GM18867 (cell line): ENCODE data around the gene ZNF789.

ENCODE experiments used
- ATAC-seq: cut with Tn5 transposase; IDR thresholded peaks from one replicate; pipeline ENCODE4 v1.9.1; 2021; ENCODE audit warnings: mild to moderate bottlenecking, moderate library complexity; ENCODE audit not compliant: unreplicated experiment

The ZNF789 gene

GRCh38 chr7:99457650-99458493 lies 14.8 kb upstream of the ZNF789 start:
- no peak for ATAC-seq

- ATAC-seq, result no peak
These were observed 13.6 kb upstream of the ZNF789 start for GRCh38 chr7:99459087-99459486.

- no peak for ATAC-seq
These were observed 12.0 kb upstream of the ZNF789 start for GRCh38 chr7:99460651-99461050.

GRCh38 chr7:99461221-99461620 lies 11.5 kb upstream of the ZNF789 start:
- ATAC-seq, result no peak

- no peak for ATAC-seq
These were observed 7.3 kb upstream of the ZNF789 start for GRCh38 chr7:99465421-99465768.

- no peak for ATAC-seq
These were observed 4.3 kb upstream of the ZNF789 start for GRCh38 chr7:99468336-99468918.

GRCh38 chr7:99469381-99470065 lies 3.2 kb upstream of the ZNF789 start:
- ATAC-seq, result no peak

- ATAC-seq, result no peak
These were observed 566 bp downstream of the ZNF789 start for GRCh38 chr7:99473315-99473596.

- no peak for ATAC-seq
These were observed 3.4 kb downstream of the ZNF789 start for GRCh38 chr7:99476107-99476506.

- ATAC-seq, result no peak
These were observed 6.1 kb downstream of the ZNF789 start for GRCh38 chr7:99478464-99479440.

- ATAC-seq, result no peak
These were observed 12.4 kb downstream of the ZNF789 start for GRCh38 chr7:99485094-99485493.

- no peak for ATAC-seq
These were observed 16.5 kb downstream of the ZNF789 start for GRCh38 chr7:99489235-99489634.

GRCh38 chr7:99490878-99491277 lies 18.2 kb downstream of the ZNF789 start:
- no peak for ATAC-seq

- ATAC-seq, result no peak
These were observed 21.1 kb downstream of the ZNF789 start for GRCh38 chr7:99493823-99494222.

- no peak for ATAC-seq
These were observed 25.3 kb downstream of the ZNF789 start for GRCh38 chr7:99497766-99498545.

GRCh38 chr7:99498546-99498944 lies 25.9 kb downstream of the ZNF789 start:
- ATAC-seq, result no peak

GRCh38 chr7:99499371-99499720 lies 26.7 kb downstream of the ZNF789 start:
- peak; percentile 14 for ATAC-seq

GRCh38 chr7:99499721-99500636 lies 27.3 kb downstream of the ZNF789 start, which contains the start of gene ZNF394:
Gene ZNF394 (minus strand): TSS chr7:99500281. CDS start chr7:99500093, 188 bp downstream.
- peak; percentile 43 for ATAC-seq

- no peak for ATAC-seq
These were observed 27.9 kb downstream of the ZNF789 start for GRCh38 chr7:99500637-99501009.
